B cell (primary cell): ENCODE results near the gene NPBWR2. TPM values are rescaled to one million over a fixed set of nuclear protein-coding genes. Genes with fewer than 3 reads are reported as not detected.

Experiments used
- ATAC-seq: fragments of 200-7000 bp; cut with Tn5 transposase; one replicate; pipeline ENCODE4 v1.10.0; 2021; ENCODE audit warnings: low read depth, mild to moderate bottlenecking, moderate number of reproducible peaks, moderate library complexity
- CTCF ChIA-PET: fragments of 350-600 bp; sonication (Branson Sonifier 250); formaldehyde crosslinking; loops from one replicate; lab custom pipeline; 2021; ENCODE audit warnings: antibody characterized with exemption, inconsistent platforms; lab: Charles Lee
- POLR2A ChIA-PET: fragments of 350-600 bp; sonication (Branson Sonifier 250); formaldehyde crosslinking; loops from one replicate; lab custom pipeline; 2021; ENCODE audit warnings: antibody characterized with exemption; lab: Charles Lee
- DNase-seq: peaks from one replicate; pipeline ENCODE4 v3.0.0; 2013
- H2AFZ ChIP-seq: 2 replicates; pipeline ENCODE4 v1.6.1; 2012; ENCODE audit warnings: mild to moderate bottlenecking, low read depth, low read length; ENCODE audit not compliant: insufficient read depth, poor library complexity, severe bottlenecking
- H3K27ac ChIP-seq, 2 donors: 1 replicate in 1 of 2; 2 replicates in 1 of 2; pipeline ENCODE4 v1.5.1; 2012 to 2013; ENCODE audit warnings: low read length in 2 of 2, mild to moderate bottlenecking in 2 of 2, moderate library complexity in 1 of 2
- H3K27me3 ChIP-seq, 4 experiments: fragments of 200-600 bp in 1 of 4; sonication (generic) in 1 of 4; replicated peaks in 1 of 4; 1 replicate in 2 of 4; 2 replicates in 2 of 4; pipeline versions ENCODE4 v1.6.1 to v1.7.0; 2013 to 2016; ENCODE audit warnings: low read length in 3 of 4, mild to moderate bottlenecking in 2 of 4, mixed read lengths in 1 of 4, moderate library complexity in 1 of 4; ENCODE audit not compliant: insufficient read depth in 4 of 4, control insufficient read depth in 3 of 4; ENCODE audit errors: control extremely low read depth in 1 of 4
- H3K36me3 ChIP-seq, 2 experiments: replicated peaks in 1 of 2; 1 replicate in 1 of 2; 2 replicates in 1 of 2; pipeline versions ENCODE4 v1.6.1 to v1.7.1; 2013; ENCODE audit warnings: low read length in 1 of 2; ENCODE audit not compliant: insufficient read depth in 2 of 2, control insufficient read depth in 1 of 2; ENCODE audit errors: control extremely low read depth in 1 of 2, extremely low read depth in 1 of 2
- H3K4me1 ChIP-seq, 2 donors: fragments of 200-600 bp in 1 of 2; sonication (generic) in 1 of 2; 1 replicate in 1 of 2; 2 replicates in 1 of 2; pipeline versions ENCODE4 v1.5.1 to v1.6.1; 2013 to 2017; ENCODE audit warnings: low read length in 2 of 2; ENCODE audit not compliant: control insufficient read depth in 2 of 2, insufficient read depth in 2 of 2
- H3K4me2 ChIP-seq: replicated peaks from 2 replicates; pipeline ENCODE3; 2012; ENCODE audit warnings: mild to moderate bottlenecking, low read depth, low read length; ENCODE audit not compliant: poor library complexity, severe bottlenecking
- H3K4me3 ChIP-seq, 5 experiments: fragments of 200-600 bp in 1 of 5; sonication (generic) in 1 of 5; 1 replicate in 3 of 5; 2 replicates in 2 of 5; pipeline versions ENCODE4 v1.5.1 to v1.7.0; 2011 to 2016; ENCODE audit warnings: low read length in 4 of 5, mild to moderate bottlenecking in 4 of 5, low read depth in 2 of 5, control low read depth in 1 of 5, moderate library complexity in 1 of 5; ENCODE audit not compliant: insufficient read depth in 1 of 5; ENCODE audit errors: control extremely low read depth in 1 of 5, extremely low read depth in 1 of 5
- H3K79me2 ChIP-seq: fragments of 200-600 bp; sonication (generic); one replicate; pipeline ENCODE4 v1.6.0; 2016; ENCODE audit warnings: low read length; ENCODE audit not compliant: control insufficient read depth, insufficient read depth
- H3K9ac ChIP-seq: fragments of 200-600 bp; sonication (generic); 2 replicates; pipeline ENCODE4 v1.6.1; 2017; ENCODE audit warnings: mild to moderate bottlenecking, low read length, moderate library complexity
- H3K9me3 ChIP-seq, 3 donors: one replicate each; pipeline versions ENCODE4 v1.6.1 to v1.7.1; 2013; ENCODE audit warnings: low read length in 2 of 3; ENCODE audit not compliant: control insufficient read depth in 2 of 3, insufficient read depth in 1 of 3; ENCODE audit errors: control extremely low read depth in 1 of 3
- H4K20me1 ChIP-seq: 2 replicates; pipeline ENCODE4 v1.6.0; 2012; ENCODE audit warnings: mild to moderate bottlenecking, low read length; ENCODE audit not compliant: insufficient read depth, control insufficient read depth, poor library complexity, severe bottlenecking
- H3K27ac Mint-ChIP-seq: one replicate; pipeline ENCODE4 v1.8.0; 2021; ENCODE audit warnings: mixed read lengths
- H3K27me3 Mint-ChIP-seq: one replicate; pipeline ENCODE4 v1.8.0; 2021; ENCODE audit warnings: mixed read lengths
- H3K4me1 Mint-ChIP-seq: one replicate; pipeline ENCODE4 v1.8.0; 2021; ENCODE audit warnings: mixed read lengths
- H3K4me3 Mint-ChIP-seq: one replicate; pipeline ENCODE4 v1.8.0; 2021; ENCODE audit warnings: mixed read lengths
- H3K9me3 Mint-ChIP-seq: one replicate; pipeline ENCODE4 v1.8.0; 2022; ENCODE audit warnings: mixed read lengths; ENCODE audit not compliant: insufficient read depth
- EZH2 ChIP-seq: IDR thresholded peaks from 2 replicates; pipeline ENCODE4 v1.6.1; 2012; ENCODE audit warnings: borderline replicate concordance, low read depth, mild to moderate bottlenecking, moderate library complexity, low read length; ENCODE audit not compliant: insufficient read depth, poor library complexity, severe bottlenecking
- WGBS: methylation state at CpG from one replicate; pipeline ENCODE4 v1.1.5; 2013; ENCODE audit warnings: missing lambda C conversion rate; ENCODE audit not compliant: insufficient coverage; 5-methylcytosine and 5-hydroxymethylcytosine counted together
- intact Hi-C: fragments of 100-400 bp; cut with micrococcal nuclease; formaldehyde crosslinking; loops from one replicate; pipeline ENCODE4 v1.10.0; 2022
- polyA plus RNA-seq: library from polyadenylated mRNA; depleted of rRNA; stranded (reverse); fragments of >200 nt; gene quantifications from 2 replicates; pipeline ENCODE4 v1.2.3, GENCODE V29; 2012
- total RNA-seq, 2 donors: library from RNA; stranded (reverse); fragments of 120-200 nt in 1 of 2; gene quantifications; 1 replicate in 1 of 2; 2 replicates in 1 of 2; pipeline versions ENCODE4 v1.2.3 to v1.2.4, GENCODE V29; 2013 to 2022
- TF ChIP-seq, protein P1 (sequence below): fragments of 200-600 bp; IDR thresholded peaks from one replicate; pipeline ENCODE4 v1.8.0; 2022; ENCODE audit warnings: antibody characterized with exemption, mild to moderate bottlenecking

The NPBWR2 gene
- total and polyA plus RNA-seq, 2 donors (not counting 1 experiment from before 2014, with no cell fraction given), result 0.21 TPM; not detected in 1

DNA sequence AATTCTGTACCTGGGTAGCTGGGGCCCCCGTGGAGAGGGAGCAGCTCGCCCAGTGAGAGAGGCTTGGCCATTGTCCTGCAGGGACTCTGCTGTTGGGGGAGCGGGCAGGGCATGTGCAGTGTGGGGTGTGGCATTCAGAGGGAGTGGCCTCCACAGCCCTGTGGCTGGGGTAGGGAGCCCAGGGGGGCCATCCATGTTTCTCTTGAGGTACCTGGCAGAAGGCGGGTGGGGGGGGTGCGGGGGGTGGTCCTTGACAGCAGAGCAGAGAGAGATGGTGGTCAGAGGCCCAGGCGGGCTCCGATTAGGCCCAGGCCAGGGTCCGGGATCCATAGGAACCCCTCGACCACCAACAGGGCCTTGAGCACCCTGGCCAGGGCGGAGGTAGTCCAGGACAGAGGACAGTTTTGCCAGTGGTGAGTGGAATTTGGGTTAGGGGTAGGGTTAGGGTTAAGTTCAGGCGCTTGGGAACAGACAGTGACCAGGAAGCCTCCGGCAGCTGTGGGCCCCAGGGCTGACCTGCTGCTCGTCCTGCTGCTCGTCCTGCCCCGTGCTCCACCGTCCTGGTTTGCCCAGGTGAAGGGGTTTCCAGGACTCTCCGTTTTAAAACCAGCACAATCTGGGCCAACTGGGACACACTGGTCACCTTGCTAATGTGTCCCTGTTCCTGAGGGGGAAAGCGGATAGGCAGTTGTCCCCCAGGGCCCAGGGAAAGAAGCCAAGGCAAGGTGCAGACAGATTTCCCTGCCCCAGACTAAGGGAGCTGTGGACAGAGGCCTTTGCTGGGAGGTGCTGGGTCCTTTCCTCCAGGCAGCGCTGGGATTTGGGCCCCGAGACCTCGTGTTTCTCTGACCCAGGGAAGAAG is 32.1 kb upstream of the NPBWR2 start:
- Histone ChIP-seq H3K4me3 (no peak overlapping the region), H3K4me2 (no peak overlapping the region), H3K4me1 (no peaks in the 10 kb centered on the region), H3K36me3 (no peaks in the 10 kb centered on the region), H3K27ac (no peak overlapping the region), H3K27me3 (no peaks in the 10 kb centered on the region), H3K79me2 (no peaks in the 10 kb centered on the region), H4K20me1 (no peaks in the 10 kb centered on the region), H3K9ac (no peak overlapping the region), H3K9me3 (peaks cover 0 to 1% (median 0%) of the 10 kb centered on the region in 3 donors), H2AFZ (no peak overlapping the region)
- H3K27ac Mint-ChIP-seq, result no peak overlapping the region
- ATAC-seq (no peak), DNase-seq (no peak)
- ChIA-PET CTCF (no interaction called here), POLR2A (no interaction called here)
- peaks cover 19% of the 10 kb centered on the region for H3K27me3 Mint-ChIP-seq
- no peaks in the 10 kb centered on the region for H3K4me1 Mint-ChIP-seq
- WGBS, result 88% methylated on average over 21 of the region's 21 CpGs
- peaks cover 2% of the 10 kb centered on the region for H3K9me3 Mint-ChIP-seq
- intact Hi-C loops, result no loop called here
- no peak for TF ChIP-seq EZH2
- TF ChIP-seq, protein P1, sequence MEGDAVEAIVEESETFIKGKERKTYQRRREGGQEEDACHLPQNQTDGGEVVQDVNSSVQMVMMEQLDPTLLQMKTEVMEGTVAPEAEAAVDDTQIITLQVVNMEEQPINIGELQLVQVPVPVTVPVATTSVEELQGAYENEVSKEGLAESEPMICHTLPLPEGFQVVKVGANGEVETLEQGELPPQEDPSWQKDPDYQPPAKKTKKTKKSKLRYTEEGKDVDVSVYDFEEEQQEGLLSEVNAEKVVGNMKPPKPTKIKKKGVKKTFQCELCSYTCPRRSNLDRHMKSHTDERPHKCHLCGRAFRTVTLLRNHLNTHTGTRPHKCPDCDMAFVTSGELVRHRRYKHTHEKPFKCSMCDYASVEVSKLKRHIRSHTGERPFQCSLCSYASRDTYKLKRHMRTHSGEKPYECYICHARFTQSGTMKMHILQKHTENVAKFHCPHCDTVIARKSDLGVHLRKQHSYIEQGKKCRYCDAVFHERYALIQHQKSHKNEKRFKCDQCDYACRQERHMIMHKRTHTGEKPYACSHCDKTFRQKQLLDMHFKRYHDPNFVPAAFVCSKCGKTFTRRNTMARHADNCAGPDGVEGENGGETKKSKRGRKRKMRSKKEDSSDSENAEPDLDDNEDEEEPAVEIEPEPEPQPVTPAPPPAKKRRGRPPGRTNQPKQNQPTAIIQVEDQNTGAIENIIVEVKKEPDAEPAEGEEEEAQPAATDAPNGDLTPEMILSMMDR, result no peak
- no peak overlapping the region for H3K4me3 Mint-ChIP-seq

DNA sequence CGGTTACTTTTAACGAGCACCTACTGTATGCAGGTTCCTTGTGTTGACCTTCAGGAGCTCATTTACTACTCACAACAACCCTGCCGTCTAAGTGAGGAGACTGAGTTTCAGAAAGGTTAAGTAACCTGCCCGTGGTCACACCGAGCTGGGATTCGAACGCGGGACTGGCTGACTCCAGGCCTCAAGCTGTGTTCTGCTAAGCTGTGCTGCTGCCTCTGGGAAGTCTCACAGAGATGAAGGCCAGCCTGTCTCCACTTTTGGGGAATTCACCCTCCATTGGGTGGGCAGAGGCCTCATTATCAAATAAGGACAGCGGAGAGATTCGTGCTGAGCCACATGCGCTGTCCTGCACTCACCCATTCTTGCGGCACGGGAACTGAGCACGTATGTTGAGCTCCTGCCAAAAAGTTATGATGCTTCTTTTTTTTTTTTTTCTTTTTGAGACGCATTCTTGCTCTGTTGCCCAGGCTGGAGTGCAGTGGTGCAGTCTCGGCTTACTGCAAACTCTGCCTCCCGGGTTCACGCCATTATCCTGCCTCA is 31.0 kb upstream of the NPBWR2 start:
- WGBS, result 93% methylated on average over 17 of the region's 18 CpGs
- Histone ChIP-seq H2AFZ (no peak overlapping the region), H3K79me2 (no peaks in the 10 kb centered on the region), H3K4me2 (no peak overlapping the region), H3K27ac (no peak overlapping the region), H3K9ac (no peak overlapping the region), H3K4me3 (no peak overlapping the region), H4K20me1 (no peaks in the 10 kb centered on the region), H3K9me3 (no peaks in the 10 kb centered on the region), H3K4me1 (no peaks in the 10 kb centered on the region), H3K27me3 (no peaks in the 10 kb centered on the region), H3K36me3 (no peaks in the 10 kb centered on the region)
- no peaks in the 10 kb centered on the region for H3K4me1 Mint-ChIP-seq
- no peak for ATAC-seq
- ChIA-PET POLR2A (no interaction called here), CTCF (no interaction called here)
- H3K4me3 Mint-ChIP-seq, result no peak overlapping the region
- peaks cover 17% of the 10 kb centered on the region for H3K27me3 Mint-ChIP-seq
- intact Hi-C loops, result no loop called here
- TF ChIP-seq, protein P1, result no peak
- TF ChIP-seq EZH2, result no peak
- DNase-seq, result no peak
- H3K9me3 Mint-ChIP-seq, result no peaks in the 10 kb centered on the region
- H3K27ac Mint-ChIP-seq, result no peak overlapping the region
